Measurements from ENCODE around the gene KRTAP6-2. TPM values are rescaled to one million over a fixed set of nuclear protein-coding genes. Genes with fewer than 3 reads are reported as not detected.

KRTAP6-2 gene
- total RNA-seq, 6 experiments from 2014 or later, result not detected

DNA sequence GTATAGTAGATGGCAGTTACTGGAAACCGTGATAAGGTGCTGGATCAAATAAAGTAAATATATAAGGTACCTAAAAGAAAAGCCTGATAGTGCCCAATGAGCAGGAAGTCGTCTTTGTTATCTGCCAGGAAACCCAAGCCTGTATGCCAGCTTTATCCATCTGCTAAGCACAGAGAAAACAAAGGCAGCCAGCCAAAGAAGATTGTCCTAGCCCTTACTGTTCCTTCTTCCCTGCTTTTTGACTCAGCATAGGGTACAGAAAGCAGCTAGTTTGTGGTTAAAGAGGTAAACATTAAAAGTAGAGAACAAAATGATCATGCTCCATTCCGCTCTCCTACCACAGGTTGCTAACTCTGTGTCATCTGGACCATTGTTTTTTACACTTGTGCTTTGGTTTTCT is 18.6 kb downstream of the KRTAP6-2 start:
- Mint-ChIP-seq H3K9me3 (peaks cover 33% of the 10 kb centered on the region), H3K27ac (no peak overlapping the region), H3K27me3 (ENCODE audit: insufficient read depth) (no peaks in the 10 kb centered on the region), H3K4me1 (ENCODE audit: low read depth) (no peaks in the 10 kb centered on the region), H3K36me3 (ENCODE audit: low read depth) (peaks cover 16% of the 10 kb centered on the region), H3K4me3 (no peak overlapping the region)
- TF ChIP-seq, protein P1, sequence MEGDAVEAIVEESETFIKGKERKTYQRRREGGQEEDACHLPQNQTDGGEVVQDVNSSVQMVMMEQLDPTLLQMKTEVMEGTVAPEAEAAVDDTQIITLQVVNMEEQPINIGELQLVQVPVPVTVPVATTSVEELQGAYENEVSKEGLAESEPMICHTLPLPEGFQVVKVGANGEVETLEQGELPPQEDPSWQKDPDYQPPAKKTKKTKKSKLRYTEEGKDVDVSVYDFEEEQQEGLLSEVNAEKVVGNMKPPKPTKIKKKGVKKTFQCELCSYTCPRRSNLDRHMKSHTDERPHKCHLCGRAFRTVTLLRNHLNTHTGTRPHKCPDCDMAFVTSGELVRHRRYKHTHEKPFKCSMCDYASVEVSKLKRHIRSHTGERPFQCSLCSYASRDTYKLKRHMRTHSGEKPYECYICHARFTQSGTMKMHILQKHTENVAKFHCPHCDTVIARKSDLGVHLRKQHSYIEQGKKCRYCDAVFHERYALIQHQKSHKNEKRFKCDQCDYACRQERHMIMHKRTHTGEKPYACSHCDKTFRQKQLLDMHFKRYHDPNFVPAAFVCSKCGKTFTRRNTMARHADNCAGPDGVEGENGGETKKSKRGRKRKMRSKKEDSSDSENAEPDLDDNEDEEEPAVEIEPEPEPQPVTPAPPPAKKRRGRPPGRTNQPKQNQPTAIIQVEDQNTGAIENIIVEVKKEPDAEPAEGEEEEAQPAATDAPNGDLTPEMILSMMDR (IDR thresholded peaks at IDR 0.05), result no peak
- DNase-seq, result no peak

DNA sequence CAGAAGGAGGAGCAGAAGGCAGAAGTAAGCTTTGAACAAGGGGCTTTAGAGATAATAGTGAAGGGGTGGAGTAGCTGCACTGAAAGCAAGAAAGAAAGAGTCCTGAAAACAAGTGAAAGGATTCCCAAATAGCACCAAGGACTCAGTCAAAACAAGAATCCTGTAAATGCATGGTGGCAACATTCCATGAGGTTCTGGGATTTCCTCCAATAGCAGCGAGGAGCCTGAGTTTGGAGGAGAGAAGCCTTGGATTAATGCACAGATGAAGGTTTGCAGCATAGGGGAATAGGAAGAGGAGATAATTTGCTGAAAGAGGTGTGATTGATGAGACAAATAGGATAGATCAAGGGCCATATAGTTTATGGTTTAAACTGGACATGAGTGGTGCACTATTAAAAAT is 19.4 kb downstream of the KRTAP6-2 start:
- Mint-ChIP-seq H3K27me3 (ENCODE audit: insufficient read depth) (no peaks in the 10 kb centered on the region), H3K27ac (no peak overlapping the region), H3K4me1 (ENCODE audit: low read depth) (no peaks in the 10 kb centered on the region), H3K4me3 (no peak overlapping the region), H3K36me3 (ENCODE audit: low read depth) (peaks cover 8% of the 10 kb centered on the region; the same call in 1 of the 2 replicates), H3K9me3 (peaks cover 26% of the 10 kb centered on the region)
- no peak for DNase-seq
- TF ChIP-seq, protein P1 (IDR thresholded peaks at IDR 0.05), result no peak

DNA sequence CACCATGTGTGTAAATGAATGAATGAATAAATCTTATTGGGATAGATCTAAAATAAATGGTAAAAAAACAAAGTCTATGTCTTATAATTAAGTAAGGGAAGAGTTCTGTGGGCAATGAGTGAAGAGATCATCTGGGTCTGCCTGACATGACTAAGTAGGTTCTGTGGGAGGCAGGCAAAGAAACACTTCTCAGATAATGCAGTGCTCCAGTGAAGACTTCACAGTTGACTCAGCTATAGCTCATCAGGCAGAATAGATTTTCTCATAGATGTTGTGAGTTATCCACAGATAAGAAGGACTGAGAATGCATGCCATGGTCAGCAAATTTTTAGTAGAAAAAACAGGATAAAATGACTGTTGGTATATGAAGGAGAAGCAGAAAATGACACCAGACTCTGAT is 20.9 kb downstream of the KRTAP6-2 start:
- TF ChIP-seq, protein P1 (IDR thresholded peaks at IDR 0.05), result no peak

DNA sequence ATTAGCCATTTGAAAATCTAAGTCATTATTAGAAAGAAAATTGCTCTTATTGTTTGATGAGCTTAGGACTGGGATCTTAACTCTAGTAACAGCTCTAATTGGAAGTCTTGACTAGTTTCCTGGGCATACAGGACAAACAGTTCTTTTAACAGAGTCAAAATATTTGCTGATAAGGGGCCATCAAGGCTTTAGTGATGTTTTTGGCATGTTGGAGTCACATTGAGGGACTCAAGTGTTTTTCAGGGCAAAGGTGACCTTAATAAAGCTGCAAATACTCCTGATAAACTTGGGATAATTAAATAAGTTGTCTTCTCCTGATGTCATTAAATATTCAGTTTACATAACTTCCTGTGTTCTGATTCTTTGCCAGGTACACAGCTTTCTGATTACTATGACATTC is 31.1 kb downstream of the KRTAP6-2 start:
- no peaks in the 10 kb centered on the region for H3K36me3 Mint-ChIP-seq (ENCODE audit: low read depth)
- no peak for DNase-seq
- no peak overlapping the region for H3K27ac Mint-ChIP-seq
- H3K4me1 Mint-ChIP-seq (ENCODE audit: low read depth), result no peaks in the 10 kb centered on the region
- H3K27me3 Mint-ChIP-seq (ENCODE audit: insufficient read depth), result no peaks in the 10 kb centered on the region
- peaks cover 41% of the 10 kb centered on the region for H3K9me3 Mint-ChIP-seq
- TF ChIP-seq, protein P1 (IDR thresholded peaks at IDR 0.05), result no peak
- H3K4me3 Mint-ChIP-seq, result no peak overlapping the region

More for the DNA sequence above, 20.9 kb downstream of the KRTAP6-2 start:
- no peaks in the 10 kb centered on the region for H3K27me3 Mint-ChIP-seq (ENCODE audit: insufficient read depth)
- peaks cover 26% of the 10 kb centered on the region for H3K9me3 Mint-ChIP-seq
- no peak overlapping the region for H3K27ac Mint-ChIP-seq
- H3K36me3 Mint-ChIP-seq (ENCODE audit: low read depth), result peaks cover 4% of the 10 kb centered on the region; the same call in 1 of the 2 replicates
- no peak overlapping the region for H3K4me3 Mint-ChIP-seq
- no peak for DNase-seq
- H3K4me1 Mint-ChIP-seq (ENCODE audit: low read depth), result no peaks in the 10 kb centered on the region

DNA sequence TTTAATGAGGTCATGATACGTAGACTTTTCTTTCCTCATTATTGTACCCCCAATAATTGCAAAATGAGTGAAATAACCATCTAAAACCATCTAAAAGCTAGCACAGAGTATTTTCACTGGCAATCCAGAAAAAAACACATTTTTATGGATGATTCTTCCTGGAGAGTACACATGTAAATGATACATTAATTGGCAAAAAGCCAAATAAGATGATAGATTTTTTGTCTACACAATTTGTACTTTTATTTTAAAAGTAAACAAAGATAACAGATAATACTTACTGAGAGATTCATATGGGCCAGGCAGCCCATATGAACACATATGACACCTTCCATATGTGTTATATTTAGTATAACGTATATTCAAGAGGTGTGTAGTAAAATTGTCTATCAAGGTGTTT is 35.1 kb downstream of the KRTAP6-2 start:
- H3K36me3 Mint-ChIP-seq (ENCODE audit: low read depth), result no peaks in the 10 kb centered on the region
- H3K27ac Mint-ChIP-seq, result no peak overlapping the region
- TF ChIP-seq, protein P1 (IDR thresholded peaks at IDR 0.05), result no peak
- no peaks in the 10 kb centered on the region for H3K4me1 Mint-ChIP-seq (ENCODE audit: low read depth)
- no peak overlapping the region for H3K4me3 Mint-ChIP-seq
- H3K9me3 Mint-ChIP-seq, result peaks cover 50% of the 10 kb centered on the region
- no peak for DNase-seq
- H3K27me3 Mint-ChIP-seq (ENCODE audit: insufficient read depth), result no peaks in the 10 kb centered on the region

DNA sequence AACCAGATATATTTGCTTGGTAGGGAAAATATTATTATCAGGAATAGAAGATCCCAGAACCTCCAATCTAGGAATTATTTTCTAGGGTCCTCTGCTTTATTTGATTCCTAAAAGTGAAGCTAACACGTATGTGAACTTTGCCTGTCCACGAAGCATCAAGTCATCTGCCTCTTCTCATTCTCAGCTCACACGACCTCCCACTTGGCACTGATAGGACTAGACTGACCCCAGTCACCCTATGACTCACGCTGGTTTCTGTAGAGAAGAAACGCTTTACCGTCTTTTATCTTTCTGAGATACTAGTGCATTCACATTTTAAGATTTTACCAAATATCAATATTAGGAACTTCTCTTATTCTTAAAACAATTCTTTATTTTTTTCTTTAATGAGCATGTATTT is 35.6 kb downstream of the KRTAP6-2 start:
- DNase-seq, result no peak
- H3K9me3 Mint-ChIP-seq, result peaks cover 50% of the 10 kb centered on the region
- TF ChIP-seq, protein P1 (IDR thresholded peaks at IDR 0.05), result no peak
- H3K4me3 Mint-ChIP-seq, result no peak overlapping the region
- no peaks in the 10 kb centered on the region for H3K27me3 Mint-ChIP-seq (ENCODE audit: insufficient read depth)
- H3K4me1 Mint-ChIP-seq (ENCODE audit: low read depth), result no peaks in the 10 kb centered on the region
- no peaks in the 10 kb centered on the region for H3K36me3 Mint-ChIP-seq (ENCODE audit: low read depth)
- no peak overlapping the region for H3K27ac Mint-ChIP-seq
